ENCODE results near the gene SLC25A13. TPM values are rescaled to one million over a fixed set of nuclear protein-coding genes. Genes with fewer than 3 reads are reported as not detected.

SLC25A13 gene
- total and polyA plus RNA-seq, 9 of the 15 experiments (the other 6 are each of a cell fraction or from before 2014, with no cell fraction given) = 21.4 to 80.2 (median 58.7) TPM

DNA sequence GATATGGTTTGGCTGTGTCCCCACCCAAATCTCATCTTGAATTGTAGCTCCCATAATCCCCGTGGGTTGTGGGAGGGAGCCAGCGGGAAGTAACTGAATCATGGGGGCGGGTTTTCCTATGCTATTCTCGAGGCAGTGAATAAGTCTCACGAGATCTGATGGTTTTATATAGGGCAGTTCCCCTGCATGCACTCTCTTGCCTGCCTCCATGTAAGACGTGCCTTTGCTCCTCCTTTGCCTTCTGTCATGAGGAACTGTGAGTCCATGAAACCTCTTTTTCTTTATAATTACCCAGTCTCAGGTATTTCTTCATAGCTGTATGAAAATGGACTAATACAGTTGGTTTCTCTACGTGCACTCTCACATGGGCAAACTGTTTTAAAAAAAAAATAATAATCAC is 207.7 kb downstream of the SLC25A13 start (continued):
- TF ChIP-seq BACH1 (tag; IDR thresholded peaks at IDR 0.05) = no peak
- no peak for TF ChIP-seq BMI1 (IDR thresholded peaks at IDR 0.05; ENCODE audit: low read length)
- no peak for TF ChIP-seq STAT5B (CRISPR knock-in tag; IDR thresholded peaks at IDR 0.05)
- peak; percentile 67 for TF ChIP-seq ZFP36 (IDR thresholded peaks at IDR 0.05; ENCODE audit: low read depth, low read length, partially characterized antibody)
- TF ChIP-seq ZNF766 (CRISPR knock-in tag; conservative IDR thresholded peaks at IDR 0.05) = peak; percentile 68; the same call in 1 of the 2 replicates
- TF ChIP-seq CBX3 (IDR thresholded peaks at IDR 0.05; ENCODE audit: borderline replicate concordance in 1 of 2, low read length in 2 of 2) = peak in 1 of 2 experiments; percentile 82; a peak in 1 of 3 replicates
- no peak for TF ChIP-seq ZNF134 (CRISPR knock-in tag; conservative IDR thresholded peaks at IDR 0.05)
- TF ChIP-seq, protein P1, sequence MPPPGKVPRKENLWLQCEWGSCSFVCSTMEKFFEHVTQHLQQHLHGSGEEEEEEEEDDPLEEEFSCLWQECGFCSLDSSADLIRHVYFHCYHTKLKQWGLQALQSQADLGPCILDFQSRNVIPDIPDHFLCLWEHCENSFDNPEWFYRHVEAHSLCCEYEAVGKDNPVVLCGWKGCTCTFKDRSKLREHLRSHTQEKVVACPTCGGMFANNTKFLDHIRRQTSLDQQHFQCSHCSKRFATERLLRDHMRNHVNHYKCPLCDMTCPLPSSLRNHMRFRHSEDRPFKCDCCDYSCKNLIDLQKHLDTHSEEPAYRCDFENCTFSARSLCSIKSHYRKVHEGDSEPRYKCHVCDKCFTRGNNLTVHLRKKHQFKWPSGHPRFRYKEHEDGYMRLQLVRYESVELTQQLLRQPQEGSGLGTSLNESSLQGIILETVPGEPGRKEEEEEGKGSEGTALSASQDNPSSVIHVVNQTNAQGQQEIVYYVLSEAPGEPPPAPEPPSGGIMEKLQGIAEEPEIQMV (tag; conservative IDR thresholded peaks at IDR 0.05; ENCODE audit: low read depth) = no peak
- TF ChIP-seq, protein P2, sequence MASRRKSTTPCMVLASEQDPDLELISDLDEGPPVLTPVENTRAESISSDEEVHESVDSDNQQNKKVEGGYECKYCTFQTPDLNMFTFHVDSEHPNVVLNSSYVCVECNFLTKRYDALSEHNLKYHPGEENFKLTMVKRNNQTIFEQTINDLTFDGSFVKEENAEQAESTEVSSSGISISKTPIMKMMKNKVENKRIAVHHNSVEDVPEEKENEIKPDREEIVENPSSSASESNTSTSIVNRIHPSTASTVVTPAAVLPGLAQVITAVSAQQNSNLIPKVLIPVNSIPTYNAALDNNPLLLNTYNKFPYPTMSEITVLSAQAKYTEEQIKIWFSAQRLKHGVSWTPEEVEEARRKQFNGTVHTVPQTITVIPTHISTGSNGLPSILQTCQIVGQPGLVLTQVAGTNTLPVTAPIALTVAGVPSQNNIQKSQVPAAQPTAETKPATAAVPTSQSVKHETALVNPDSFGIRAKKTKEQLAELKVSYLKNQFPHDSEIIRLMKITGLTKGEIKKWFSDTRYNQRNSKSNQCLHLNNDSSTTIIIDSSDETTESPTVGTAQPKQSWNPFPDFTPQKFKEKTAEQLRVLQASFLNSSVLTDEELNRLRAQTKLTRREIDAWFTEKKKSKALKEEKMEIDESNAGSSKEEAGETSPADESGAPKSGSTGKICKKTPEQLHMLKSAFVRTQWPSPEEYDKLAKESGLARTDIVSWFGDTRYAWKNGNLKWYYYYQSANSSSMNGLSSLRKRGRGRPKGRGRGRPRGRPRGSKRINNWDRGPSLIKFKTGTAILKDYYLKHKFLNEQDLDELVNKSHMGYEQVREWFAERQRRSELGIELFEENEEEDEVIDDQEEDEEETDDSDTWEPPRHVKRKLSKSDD (conservative IDR thresholded peaks at IDR 0.05; ENCODE audit: low read length) = no peak
- no peak for TF ChIP-seq NR2F6 (CRISPR knock-in tag; IDR thresholded peaks at IDR 0.05)
- no peak for TF ChIP-seq NUFIP1 (IDR thresholded peaks at IDR 0.05; ENCODE audit: partially characterized antibody)
- TF ChIP-seq TBP (optimal IDR thresholded peaks at IDR 0.05; ENCODE audit: low read depth, low read length) = no peak
- TF ChIP-seq, protein P3, sequence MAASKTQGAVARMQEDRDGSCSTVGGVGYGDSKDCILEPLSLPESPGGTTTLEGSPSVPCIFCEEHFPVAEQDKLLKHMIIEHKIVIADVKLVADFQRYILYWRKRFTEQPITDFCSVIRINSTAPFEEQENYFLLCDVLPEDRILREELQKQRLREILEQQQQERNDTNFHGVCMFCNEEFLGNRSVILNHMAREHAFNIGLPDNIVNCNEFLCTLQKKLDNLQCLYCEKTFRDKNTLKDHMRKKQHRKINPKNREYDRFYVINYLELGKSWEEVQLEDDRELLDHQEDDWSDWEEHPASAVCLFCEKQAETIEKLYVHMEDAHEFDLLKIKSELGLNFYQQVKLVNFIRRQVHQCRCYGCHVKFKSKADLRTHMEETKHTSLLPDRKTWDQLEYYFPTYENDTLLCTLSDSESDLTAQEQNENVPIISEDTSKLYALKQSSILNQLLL (CRISPR knock-in tag; IDR thresholded peaks at IDR 0.05; ENCODE audit: borderline replicate concordance) = no peak

Data from K562 (cell line).